HFF-Myc (cell line): ENCODE results near the gene TRABD.

ENCODE experiments used
- DNase-seq: peaks from one replicate; pipeline ENCODE4 v3.0.0-alpha.2; 2011; ENCODE audit warnings: low read depth; ENCODE audit errors: extremely low read depth
- H3K4me3 ChIP-seq: replicated peaks from 2 replicates; pipeline ENCODE4 v1.5.1; 2011; ENCODE audit warnings: low read depth, mild to moderate bottlenecking, control low read depth, low read length
- TF ChIP-seq, protein P1 (sequence below): IDR thresholded peaks from 2 replicates; pipeline ENCODE4 v1.5.1; 2012; ENCODE audit warnings: mild to moderate bottlenecking, low read depth, low read length, control low read depth; ENCODE audit errors: missing control alignments

The TRABD gene

GRCh38 chr22:50183141-50183971, 2.4 kb upstream of the TRABD start:
- DNase-seq: no peak
- TF ChIP-seq, protein P1, sequence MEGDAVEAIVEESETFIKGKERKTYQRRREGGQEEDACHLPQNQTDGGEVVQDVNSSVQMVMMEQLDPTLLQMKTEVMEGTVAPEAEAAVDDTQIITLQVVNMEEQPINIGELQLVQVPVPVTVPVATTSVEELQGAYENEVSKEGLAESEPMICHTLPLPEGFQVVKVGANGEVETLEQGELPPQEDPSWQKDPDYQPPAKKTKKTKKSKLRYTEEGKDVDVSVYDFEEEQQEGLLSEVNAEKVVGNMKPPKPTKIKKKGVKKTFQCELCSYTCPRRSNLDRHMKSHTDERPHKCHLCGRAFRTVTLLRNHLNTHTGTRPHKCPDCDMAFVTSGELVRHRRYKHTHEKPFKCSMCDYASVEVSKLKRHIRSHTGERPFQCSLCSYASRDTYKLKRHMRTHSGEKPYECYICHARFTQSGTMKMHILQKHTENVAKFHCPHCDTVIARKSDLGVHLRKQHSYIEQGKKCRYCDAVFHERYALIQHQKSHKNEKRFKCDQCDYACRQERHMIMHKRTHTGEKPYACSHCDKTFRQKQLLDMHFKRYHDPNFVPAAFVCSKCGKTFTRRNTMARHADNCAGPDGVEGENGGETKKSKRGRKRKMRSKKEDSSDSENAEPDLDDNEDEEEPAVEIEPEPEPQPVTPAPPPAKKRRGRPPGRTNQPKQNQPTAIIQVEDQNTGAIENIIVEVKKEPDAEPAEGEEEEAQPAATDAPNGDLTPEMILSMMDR: no peak

DNA sequence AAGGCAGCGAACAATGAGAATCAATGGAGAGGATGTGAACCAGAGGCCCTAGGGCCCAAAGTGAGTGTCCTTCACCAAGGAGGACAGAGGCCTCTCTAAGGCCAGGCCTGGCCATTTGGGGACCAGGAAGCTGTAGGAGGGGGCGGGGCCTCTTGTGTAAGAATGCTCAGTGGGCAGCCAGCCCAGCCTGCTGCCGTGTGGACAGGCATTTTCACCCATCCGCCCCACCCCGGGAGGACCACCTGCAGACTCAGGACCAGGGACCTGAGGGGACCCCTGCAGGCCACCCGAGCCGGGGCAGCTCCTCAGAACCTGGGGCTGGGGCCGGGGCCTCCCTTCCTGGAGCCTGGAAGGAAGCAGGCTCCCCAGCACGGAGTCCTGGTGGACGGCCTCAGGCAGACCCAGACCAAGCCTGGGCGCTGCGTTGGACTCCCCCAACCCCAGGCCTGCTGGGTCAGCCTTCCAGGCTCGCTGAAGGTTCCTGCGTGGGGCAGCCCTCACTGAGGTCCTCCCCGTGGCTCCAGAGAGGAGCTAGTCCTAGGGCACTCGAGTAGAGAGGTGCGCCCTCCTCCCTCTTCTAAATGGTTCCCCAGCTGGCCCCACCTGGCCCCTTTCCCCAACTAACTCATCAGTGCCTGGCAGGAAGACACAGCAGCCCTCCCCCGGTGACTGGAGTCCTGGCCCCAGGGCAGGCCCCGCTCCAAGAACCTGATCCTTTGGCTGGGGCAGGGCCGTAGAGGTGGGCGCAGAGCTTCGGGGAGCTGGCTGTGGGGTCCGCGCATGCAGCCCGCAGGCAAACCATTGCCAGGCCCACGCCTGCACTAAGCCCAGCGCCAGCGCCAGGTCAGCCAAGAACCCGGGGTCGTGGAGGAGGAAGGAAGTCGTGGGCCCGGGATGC, 1.5 kb upstream of the TRABD start:
- no peak for DNase-seq
- TF ChIP-seq, protein P1: no peak
- no peak overlapping the region; the same call in 1 of the 2 replicates for H3K4me3 ChIP-seq

More at GRCh38 chr22:50183141-50183971, 2.4 kb upstream of the TRABD start:
- no peak overlapping the region for H3K4me3 ChIP-seq

GRCh38 chr22:50184902-50185374, 775 bp upstream of the TRABD start:
- no peak for DNase-seq
- peak overlapping the region; percentile 49 for H3K4me3 ChIP-seq
- TF ChIP-seq, protein P1: no peak

DNA sequence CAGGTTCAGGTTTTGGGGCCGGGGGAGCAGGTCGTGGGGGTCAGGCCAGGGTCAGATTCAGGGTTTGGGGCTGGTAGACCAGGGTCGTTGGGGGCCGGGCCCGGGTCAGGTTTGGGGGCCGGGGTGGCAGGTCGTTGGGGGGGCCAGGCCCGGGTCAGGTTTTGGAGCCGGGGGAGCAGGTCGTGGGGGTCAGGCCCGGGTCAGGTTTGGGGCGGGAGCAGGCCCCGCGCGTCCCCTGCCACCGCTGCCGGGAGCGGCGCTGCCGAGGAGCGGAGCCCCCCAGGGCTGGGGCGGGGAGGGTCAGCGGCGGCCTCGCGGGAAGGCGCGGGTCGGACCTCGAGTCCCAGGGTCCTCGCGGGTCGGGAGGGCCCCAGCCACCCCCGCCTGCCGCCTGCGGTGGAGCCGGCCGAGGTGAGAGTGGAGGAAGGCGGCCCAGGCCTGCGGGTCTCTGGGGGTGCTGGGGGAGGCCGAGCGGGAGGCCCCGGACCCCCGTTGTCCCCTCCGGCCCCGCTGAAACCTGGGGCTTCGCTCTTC, 535 bp downstream of the TRABD start:
- TF ChIP-seq, protein P1: no peak
- no peak for DNase-seq
- peak overlapping the region; percentile 82 for H3K4me3 ChIP-seq

DNA sequence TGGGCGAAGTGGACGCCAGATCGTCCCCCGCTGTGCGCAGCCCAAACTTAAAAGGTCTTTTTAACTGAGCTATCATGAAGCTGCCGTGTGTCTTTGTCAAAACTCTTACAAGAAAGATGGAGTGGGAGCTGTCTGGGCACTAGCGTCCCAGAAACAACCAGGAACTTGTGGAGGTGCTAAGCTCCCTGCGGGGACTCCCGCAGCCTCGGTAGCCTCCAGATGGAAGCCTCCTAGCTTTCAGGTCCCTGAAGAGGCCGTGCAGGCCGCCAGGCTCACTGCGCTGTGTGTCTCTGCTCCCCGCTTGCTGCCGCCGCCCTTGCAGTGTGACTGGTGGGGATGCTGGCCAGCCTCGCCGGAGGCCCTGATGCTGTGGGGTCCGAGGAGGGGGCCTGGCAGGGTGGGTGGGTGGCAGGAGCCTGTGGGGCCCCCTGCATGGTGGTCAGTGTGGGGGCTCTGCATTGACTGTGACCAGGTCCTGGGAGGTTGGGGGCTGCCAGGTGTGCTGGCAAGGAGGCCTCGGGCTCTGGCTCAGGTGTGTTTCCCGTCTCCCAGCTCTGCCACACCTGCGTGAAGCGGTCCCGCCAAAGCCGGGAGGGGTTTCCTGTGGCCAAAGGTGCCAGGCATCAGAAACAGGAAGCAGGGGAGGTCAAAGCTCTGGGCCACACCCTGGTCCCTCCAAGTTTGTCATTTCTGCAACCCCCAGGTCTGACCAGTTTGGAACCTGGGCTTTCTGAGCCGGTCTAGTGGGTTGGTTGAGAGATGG, 1.2 kb downstream of the TRABD start:
- TF ChIP-seq, protein P1: no peak
- H3K4me3 ChIP-seq: peak overlapping the region; percentile 82
- no peak for DNase-seq

DNA sequence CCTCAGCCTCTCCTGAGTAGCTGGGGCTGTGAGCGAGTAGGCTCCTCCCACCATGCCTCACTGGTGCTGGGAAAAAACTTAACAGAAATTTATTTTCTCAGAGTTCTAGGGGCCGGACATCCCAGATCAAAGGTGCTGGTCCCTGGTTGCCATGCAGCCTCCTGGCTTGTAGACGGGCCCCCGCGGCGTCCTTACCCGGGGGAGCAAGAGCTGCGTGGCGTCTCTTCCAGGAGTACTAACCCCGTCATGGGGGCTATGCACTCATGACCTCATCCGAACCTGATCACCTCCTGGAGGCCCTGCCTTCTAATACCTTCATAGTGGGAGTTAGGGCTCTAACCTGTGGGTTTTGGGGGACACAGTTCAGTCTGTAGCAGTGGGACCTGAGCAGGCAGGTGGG, 2.6 kb downstream of the TRABD start:
- TF ChIP-seq, protein P1: no peak
- DNase-seq: no peak
- H3K4me3 ChIP-seq: no peak overlapping the region
